K562 (cell line): ENCODE measurements around the gene R3HDM2. TPM values are rescaled to one million over a fixed set of nuclear protein-coding genes. Genes with fewer than 3 reads are reported as not detected.

Source experiments
- ARID1B ChIP-seq: fragments of 450-650 bp; IDR thresholded peaks from 2 replicates; pipeline ENCODE4 v1.6.1; 2016; ENCODE audit warnings: antibody characterized with exemption, mild to moderate bottlenecking, inconsistent platforms
- DACH1 ChIP-seq: fragments of 450-650 bp; IDR thresholded peaks from 2 replicates; pipeline ENCODE4 v1.6.1; 2018; ENCODE audit not compliant: partially characterized antibody
- GATAD2B ChIP-seq: fragments of 450-650 bp; IDR thresholded peaks from 2 replicates; pipeline ENCODE4 v1.6.1; 2017; ENCODE audit warnings: mild to moderate bottlenecking, borderline replicate concordance
- KDM4B ChIP-seq, 2 experiments: fragments of 450-650 bp in 1 of 2; sonication (generic) in 1 of 2; IDR thresholded peaks; 2 replicates each; pipeline ENCODE4 v1.6.1; 2016 to 2017; ENCODE audit warnings: borderline replicate concordance in 2 of 2, antibody characterized with exemption in 1 of 2, low read depth in 1 of 2, mild to moderate bottlenecking in 1 of 2
- LCOR ChIP-seq: sonication (generic); formaldehyde crosslinking; IDR thresholded peaks from 2 replicates; pipeline ENCODE4 v1.8.0; 2022; ENCODE audit warnings: mild to moderate bottlenecking, missing genetic modification reagents
- MXI1 ChIP-seq: IDR thresholded peaks from 2 replicates; pipeline ENCODE4 v1.6.1; 2011; ENCODE audit warnings: low read depth, mild to moderate bottlenecking, improper control_type of control experiment, low read length
- NFATC3 ChIP-seq: fragments of 450-650 bp; IDR thresholded peaks from 2 replicates; pipeline ENCODE4 v1.6.1; 2017; ENCODE audit warnings: mild to moderate bottlenecking
- PCBP2 ChIP-seq: fragments of 200-400 bp; formaldehyde crosslinking; IDR thresholded peaks from 2 replicates; pipeline ENCODE4 v1.6.1; 2018; ENCODE audit warnings: low read length, low read depth, mild to moderate bottlenecking, moderate library complexity; ENCODE audit not compliant: poor library complexity, severe bottlenecking
- PHF8 ChIP-seq: fragments of 200-600 bp; sonication (generic); IDR thresholded peaks from 2 replicates; pipeline ENCODE4 v1.6.1; 2012; ENCODE audit warnings: mixed run types, mild to moderate bottlenecking, inconsistent platforms, low read length, moderate library complexity, borderline replicate concordance
- POLR2AphosphoS5 ChIP-seq: IDR thresholded peaks from 2 replicates; pipeline ENCODE4 v1.6.1; 2011; ENCODE audit warnings: mild to moderate bottlenecking, low read depth, low read length, moderate library complexity; ENCODE audit not compliant: control insufficient read depth, insufficient read depth
- PRPF4 ChIP-seq: fragments of 200-400 bp; formaldehyde crosslinking; IDR thresholded peaks from one replicate; pipeline ENCODE4 v1.6.1; 2017; ENCODE audit warnings: low read length, low read depth, mild to moderate bottlenecking; ENCODE audit not compliant: insufficient read depth, poor library complexity, severe bottlenecking
- RAD51 ChIP-seq: fragments of 450-650 bp; IDR thresholded peaks from 2 replicates; pipeline ENCODE4 v1.7.1; 2016; ENCODE audit warnings: low read depth, mild to moderate bottlenecking, borderline replicate concordance
- SPI1 ChIP-seq: IDR thresholded peaks from 2 replicates; pipeline ENCODE4 v1.6.1; 2011; ENCODE audit warnings: low read depth, low read length, control low read depth, borderline replicate concordance
- ZNF436 ChIP-seq: fragments of 250-450, 450-650 bp; sonication (Bioruptor Pico); formaldehyde crosslinking; IDR thresholded peaks from 2 replicates; pipeline ENCODE4 v1.7.0; 2020; ENCODE audit warnings: mild to moderate bottlenecking
- ZNF589 ChIP-seq: fragments of 200-800 bp; sonication (Bioruptor generic); IDR thresholded peaks from 2 replicates; pipeline ENCODE4 v1.6.1; 2016; ENCODE audit warnings: low read depth, missing genetic modification characterization, missing compliant biosample characterization
- polyA plus RNA-seq, 8 experiments: library from polyadenylated mRNA; depleted of rRNA in 4 of 8; stranded (reverse) in 5 of 8; unstranded in 3 of 8; fragments of >200 nt; fragmentation: Nextera tagmentation in 2 of 8; fragmentation: Illumina TruSeq in 1 of 8; extraction: Ambion mirVana in 2 of 8; extraction: Trizol in 1 of 8; gene quantifications; 2 replicates each; pipeline versions ENCODE4 v1.2.1 to v1.2.3, GENCODE V29; 2011 to 2014; ENCODE audit warnings: inconsistent platforms in 1 of 8, missing spikeins in 1 of 8
- total RNA-seq, 7 experiments: library from RNA; depleted of rRNA in 6 of 7; stranded (reverse); fragments of >200 nt in 6 of 7; fragmentation: Illumina TruSeq in 2 of 7; extraction: Trizol in 2 of 7; gene quantifications; 2 replicates each; pipeline versions ENCODE4 v1.2.1 to v1.2.3, GENCODE V29; 2011 to 2021; ENCODE audit warnings: low replicate concordance in 1 of 7
- TF ChIP-seq, protein P1 (sequence below), 2 experiments: fragments of 450-650 bp; conservative IDR thresholded peaks; 2 replicates each; pipeline ENCODE4 v1.6.1; 2017; ENCODE audit warnings: mild to moderate bottlenecking in 2 of 2, moderate library complexity in 2 of 2
- TF ChIP-seq, protein P2 (sequence below): fragments of 200-800 bp; sonication (Bioruptor generic); IDR thresholded peaks from 2 replicates; pipeline ENCODE4 v1.6.1; 2017; ENCODE audit warnings: missing genetic modification characterization, missing compliant biosample characterization
- TF ChIP-seq, protein P3 (sequence below), 2 experiments: fragments of 200-800 bp in 1 of 2; sonication (Bioruptor generic) in 1 of 2; sonication (generic) in 1 of 2; formaldehyde crosslinking in 1 of 2; IDR thresholded peaks in 1 of 2; conservative IDR thresholded peaks in 1 of 2; 2 replicates each; pipeline versions ENCODE4 v1.5.0 to v1.6.1; 2016 to 2020; ENCODE audit warnings: missing compliant biosample characterization in 1 of 2, missing genetic modification characterization in 1 of 2, missing genetic modification reagents in 1 of 2
- TF ChIP-seq, protein P4 (sequence below): IDR thresholded peaks from 2 replicates; pipeline ENCODE4 v1.6.1; 2016; ENCODE audit warnings: missing genetic modification characterization, missing compliant biosample characterization

The R3HDM2 gene
- total and polyA plus RNA-seq, 9 of the 15 experiments (the other 6 are each of a cell fraction or from before 2014, with no cell fraction given) = 3.3 to 18.8 (median 9.0) TPM

DNA sequence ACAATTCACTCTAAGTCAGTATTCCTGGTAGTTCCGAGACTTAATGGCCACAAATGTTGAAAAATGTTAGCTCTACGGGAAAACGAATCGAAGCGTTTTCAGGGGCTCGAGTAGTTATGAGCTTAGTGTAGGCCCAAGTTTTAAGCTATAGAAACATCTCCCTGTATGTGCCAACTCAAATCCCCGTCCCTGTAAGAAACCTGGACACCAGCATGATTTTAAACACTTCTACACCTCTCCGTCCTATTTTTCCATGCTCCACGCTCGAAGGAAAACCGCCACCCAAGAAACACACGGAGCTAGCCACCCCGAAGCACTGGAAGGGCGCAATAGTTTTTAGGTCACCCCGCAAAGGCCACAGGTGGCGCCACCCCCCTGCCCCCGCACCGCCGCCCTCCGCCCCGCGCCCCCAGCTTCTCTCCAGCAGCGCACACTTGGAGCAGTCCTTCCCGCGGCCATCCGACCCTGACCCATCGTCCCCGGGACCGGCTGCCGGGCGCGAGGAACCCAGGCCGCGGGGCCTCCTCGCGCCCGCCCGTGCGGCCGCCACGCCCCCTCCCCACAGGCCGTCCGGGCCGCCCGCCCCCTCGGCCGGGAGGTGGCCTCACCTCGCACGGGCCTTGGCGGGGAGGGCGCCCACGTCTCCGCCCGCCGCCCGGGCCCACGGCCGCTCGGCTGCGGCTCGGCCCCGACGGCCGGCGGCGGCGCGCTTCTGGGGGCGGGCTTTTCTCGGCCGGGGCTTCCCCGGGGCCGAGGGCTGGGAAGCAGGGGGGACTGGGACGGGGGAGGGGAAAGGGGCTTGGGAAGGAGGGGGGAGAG is 522 bp downstream of the R3HDM2 start (continued):
- TF ChIP-seq, protein P1, sequence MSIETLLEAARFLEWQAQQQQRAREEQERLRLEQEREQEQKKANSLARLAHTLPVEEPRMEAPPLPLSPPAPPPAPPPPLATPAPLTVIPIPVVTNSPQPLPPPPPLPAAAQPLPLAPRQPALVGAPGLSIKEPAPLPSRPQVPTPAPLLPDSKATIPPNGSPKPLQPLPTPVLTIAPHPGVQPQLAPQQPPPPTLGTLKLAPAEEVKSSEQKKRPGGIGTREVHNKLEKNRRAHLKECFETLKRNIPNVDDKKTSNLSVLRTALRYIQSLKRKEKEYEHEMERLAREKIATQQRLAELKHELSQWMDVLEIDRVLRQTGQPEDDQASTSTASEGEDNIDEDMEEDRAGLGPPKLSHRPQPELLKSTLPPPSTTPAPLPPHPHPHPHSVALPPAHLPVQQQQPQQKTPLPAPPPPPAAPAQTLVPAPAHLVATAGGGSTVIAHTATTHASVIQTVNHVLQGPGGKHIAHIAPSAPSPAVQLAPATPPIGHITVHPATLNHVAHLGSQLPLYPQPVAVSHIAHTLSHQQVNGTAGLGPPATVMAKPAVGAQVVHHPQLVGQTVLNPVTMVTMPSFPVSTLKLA (conservative IDR thresholded peaks at IDR 0.05) = peak; percentile 26 to 58; a peak in 2 of 4 replicates
- TF ChIP-seq PCBP2 = no peak
- TF ChIP-seq MXI1 = no peak
- peak; percentile 63; the same call in 1 of the 2 replicates for TF ChIP-seq POLR2AphosphoS5
- TF ChIP-seq, protein P2, sequence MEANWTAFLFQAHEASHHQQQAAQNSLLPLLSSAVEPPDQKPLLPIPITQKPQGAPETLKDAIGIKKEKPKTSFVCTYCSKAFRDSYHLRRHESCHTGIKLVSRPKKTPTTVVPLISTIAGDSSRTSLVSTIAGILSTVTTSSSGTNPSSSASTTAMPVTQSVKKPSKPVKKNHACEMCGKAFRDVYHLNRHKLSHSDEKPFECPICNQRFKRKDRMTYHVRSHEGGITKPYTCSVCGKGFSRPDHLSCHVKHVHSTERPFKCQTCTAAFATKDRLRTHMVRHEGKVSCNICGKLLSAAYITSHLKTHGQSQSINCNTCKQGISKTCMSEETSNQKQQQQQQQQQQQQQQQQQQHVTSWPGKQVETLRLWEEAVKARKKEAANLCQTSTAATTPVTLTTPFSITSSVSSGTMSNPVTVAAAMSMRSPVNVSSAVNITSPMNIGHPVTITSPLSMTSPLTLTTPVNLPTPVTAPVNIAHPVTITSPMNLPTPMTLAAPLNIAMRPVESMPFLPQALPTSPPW = peak; percentile 96; the same call in 1 of the 2 replicates
- peak; percentile 58; the same call in 1 of the 2 replicates for TF ChIP-seq PHF8
- no peak for TF ChIP-seq SPI1
- TF ChIP-seq DACH1 = no peak
- TF ChIP-seq ARID1B = 0 out of 2 replicates have a peak, but pooled peaks have one; percentile 1
- TF ChIP-seq PRPF4 = no peak
- TF ChIP-seq KDM4B (IDR thresholded peaks at IDR 0.05; ENCODE audit: borderline replicate concordance in 2 of 2, low read depth in 1 of 2) = no peak
- TF ChIP-seq, protein P3, sequence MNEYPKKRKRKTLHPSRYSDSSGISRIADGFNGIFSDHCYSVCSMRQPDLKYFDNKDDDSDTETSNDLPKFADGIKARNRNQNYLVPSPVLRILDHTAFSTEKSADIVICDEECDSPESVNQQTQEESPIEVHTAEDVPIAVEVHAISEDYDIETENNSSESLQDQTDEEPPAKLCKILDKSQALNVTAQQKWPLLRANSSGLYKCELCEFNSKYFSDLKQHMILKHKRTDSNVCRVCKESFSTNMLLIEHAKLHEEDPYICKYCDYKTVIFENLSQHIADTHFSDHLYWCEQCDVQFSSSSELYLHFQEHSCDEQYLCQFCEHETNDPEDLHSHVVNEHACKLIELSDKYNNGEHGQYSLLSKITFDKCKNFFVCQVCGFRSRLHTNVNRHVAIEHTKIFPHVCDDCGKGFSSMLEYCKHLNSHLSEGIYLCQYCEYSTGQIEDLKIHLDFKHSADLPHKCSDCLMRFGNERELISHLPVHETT (CRISPR knock-in tag; conservative IDR thresholded peaks at IDR 0.05 in 1 of 2, IDR thresholded peaks at IDR 0.05 in 1 of 2) = peak in 1 of 2 experiments; percentile 65; a peak in 2 of 4 replicates
- 0 out of 2 replicates have a peak, but pooled peaks have one; percentile 20 for TF ChIP-seq ZNF589
- peak; percentile 38; the same call in 1 of the 2 replicates for TF ChIP-seq LCOR (CRISPR knock-in tag)
- TF ChIP-seq, protein P4, sequence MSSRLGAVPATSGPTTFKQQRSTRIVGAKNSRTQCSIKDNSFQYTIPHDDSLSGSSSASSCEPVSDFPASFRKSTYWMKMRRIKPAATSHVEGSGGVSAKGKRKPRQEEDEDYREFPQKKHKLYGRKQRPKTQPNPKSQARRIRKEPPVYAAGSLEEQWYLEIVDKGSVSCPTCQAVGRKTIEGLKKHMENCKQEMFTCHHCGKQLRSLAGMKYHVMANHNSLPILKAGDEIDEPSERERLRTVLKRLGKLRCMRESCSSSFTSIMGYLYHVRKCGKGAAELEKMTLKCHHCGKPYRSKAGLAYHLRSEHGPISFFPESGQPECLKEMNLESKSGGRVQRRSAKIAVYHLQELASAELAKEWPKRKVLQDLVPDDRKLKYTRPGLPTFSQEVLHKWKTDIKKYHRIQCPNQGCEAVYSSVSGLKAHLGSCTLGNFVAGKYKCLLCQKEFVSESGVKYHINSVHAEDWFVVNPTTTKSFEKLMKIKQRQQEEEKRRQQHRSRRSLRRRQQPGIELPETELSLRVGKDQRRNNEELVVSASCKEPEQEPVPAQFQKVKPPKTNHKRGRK (tag) = 0 out of 2 replicates have a peak, but pooled peaks have one; percentile 57
- peak; percentile 72; the same call in 1 of the 2 replicates for TF ChIP-seq NFATC3
- no peak for TF ChIP-seq ZNF436
- peak; percentile 63; the same call in 1 of the 2 replicates for TF ChIP-seq GATAD2B
- 0 out of 2 replicates have a peak, but pooled peaks have one; percentile 5 for TF ChIP-seq RAD51
